HG03558 (cell line): ENCODE results near the gene BHLHE41.
A peak's percentile ranks its signal among the peaks of the same experiment; 100 is the strongest.

Source experiments
- ATAC-seq: cut with Tn5 transposase; IDR thresholded peaks from one replicate; pipeline ENCODE4 v1.9.1; 2021; ENCODE audit warnings: moderate number of reproducible peaks; ENCODE audit not compliant: unreplicated experiment; ENCODE audit errors: extremely low read depth

Gene BHLHE41

GRCh38 chr12:26090836-26091510, 33.9 kb downstream of the BHLHE41 start:
- ATAC-seq: no peak

- peak; percentile 99 for ATAC-seq
Observed at GRCh38 chr12:26088998-26089397, 35.8 kb downstream of the BHLHE41 start.

GRCh38 chr12:26086936-26087335, 37.9 kb downstream of the BHLHE41 start:
- no peak for ATAC-seq

GRCh38 chr12:26080911-26081310, 43.9 kb downstream of the BHLHE41 start:
- ATAC-seq: no peak

GRCh38 chr12:26077915-26078702, 46.7 kb downstream of the BHLHE41 start:
- ATAC-seq: no peak
